Mesendoderm (in vitro differentiated cells): ENCODE results near the gene CCDC150.
"Not testable (repeated sequence)": the region's sequence is repeated elsewhere in the genome, so short reads cannot be mapped to it uniquely, and the experiment has no call there.

Experiments used
- DNase-seq: peaks from one replicate; pipeline ENCODE4 v3.0.0; 2013
- H2AK5ac ChIP-seq: 2 replicates; pipeline ENCODE4 v1.6.1; 2013; ENCODE audit warnings: low read length, inconsistent platforms
- H2BK120ac ChIP-seq: 2 replicates; pipeline ENCODE4 v1.6.1; 2013; ENCODE audit warnings: low read depth, mild to moderate bottlenecking, low read length, moderate library complexity, mixed read lengths
- H2BK15ac ChIP-seq: replicated peaks from 2 replicates; pipeline ENCODE4 v1.6.1; 2013; ENCODE audit warnings: low read depth, mild to moderate bottlenecking, moderate library complexity
- H2BK5ac ChIP-seq: 2 replicates; pipeline ENCODE4 v1.6.1; 2013; ENCODE audit warnings: low read length, inconsistent platforms
- H3K18ac ChIP-seq: 2 replicates; pipeline ENCODE4 v1.6.1; 2013; ENCODE audit warnings: mild to moderate bottlenecking, low read length, mixed read lengths
- H3K23ac ChIP-seq: one replicate; pipeline ENCODE4 v1.6.1; 2013; ENCODE audit warnings: low read length
- H3K27ac ChIP-seq: 2 replicates; pipeline ENCODE4 v1.5.1; 2013; ENCODE audit warnings: low read depth, mild to moderate bottlenecking, inconsistent platforms, low read length, moderate library complexity
- H3K27me3 ChIP-seq: 2 replicates; pipeline ENCODE4 v1.6.1; 2013; ENCODE audit warnings: low read length, control low read depth, mild to moderate bottlenecking, inconsistent platforms; ENCODE audit not compliant: insufficient read depth, poor library complexity
- H3K36me3 ChIP-seq: 2 replicates; pipeline ENCODE4 v1.6.1; 2013; ENCODE audit warnings: low read length, inconsistent platforms; ENCODE audit not compliant: control insufficient read depth, insufficient read depth
- H3K4ac ChIP-seq: one replicate; pipeline ENCODE4 v1.6.1; 2013; ENCODE audit warnings: low read depth, mild to moderate bottlenecking, low read length, moderate library complexity
- H3K4me1 ChIP-seq: 2 replicates; pipeline ENCODE4 v1.6.1; 2013; ENCODE audit warnings: low read depth, low read length, inconsistent platforms; ENCODE audit not compliant: control insufficient read depth
- H3K4me2 ChIP-seq: 2 replicates; pipeline ENCODE4 v1.6.1; 2013; ENCODE audit warnings: low read length
- H3K4me3 ChIP-seq: 2 replicates; pipeline ENCODE4 v1.5.1; 2013; ENCODE audit warnings: mild to moderate bottlenecking, low read length
- H3K56ac ChIP-seq: one replicate; pipeline ENCODE4 v1.6.1; 2013; ENCODE audit warnings: low read length
- H3K79me1 ChIP-seq: 2 replicates; pipeline ENCODE4 v1.6.1; 2013; ENCODE audit warnings: low read length, inconsistent platforms
- H3K79me2 ChIP-seq: 2 replicates; pipeline ENCODE4 v1.6.1; 2013; ENCODE audit warnings: mild to moderate bottlenecking, low read length; ENCODE audit not compliant: control insufficient read depth, insufficient read depth
- H3K9ac ChIP-seq: 2 replicates; pipeline ENCODE4 v1.6.1; 2013; ENCODE audit warnings: low read length, inconsistent platforms
- H4K5ac ChIP-seq: one replicate; pipeline ENCODE4 v1.6.1; 2013; ENCODE audit warnings: low read length
- H4K8ac ChIP-seq: one replicate; pipeline ENCODE4 v1.6.1; 2013; ENCODE audit warnings: low read depth, mild to moderate bottlenecking, control low read depth, low read length, moderate library complexity
- WGBS: extraction: QIAGEN DNeasy Blood & Tissue Kit; methylation state at CpG from one replicate; pipeline ENCODE4 v1.1.7; 2013; ENCODE audit warnings: low lambda C conversion rate, missing lambda C conversion rate; ENCODE audit not compliant: insufficient coverage; ENCODE audit errors: extremely low coverage; 5-methylcytosine and 5-hydroxymethylcytosine counted together

The CCDC150 gene

DNA sequence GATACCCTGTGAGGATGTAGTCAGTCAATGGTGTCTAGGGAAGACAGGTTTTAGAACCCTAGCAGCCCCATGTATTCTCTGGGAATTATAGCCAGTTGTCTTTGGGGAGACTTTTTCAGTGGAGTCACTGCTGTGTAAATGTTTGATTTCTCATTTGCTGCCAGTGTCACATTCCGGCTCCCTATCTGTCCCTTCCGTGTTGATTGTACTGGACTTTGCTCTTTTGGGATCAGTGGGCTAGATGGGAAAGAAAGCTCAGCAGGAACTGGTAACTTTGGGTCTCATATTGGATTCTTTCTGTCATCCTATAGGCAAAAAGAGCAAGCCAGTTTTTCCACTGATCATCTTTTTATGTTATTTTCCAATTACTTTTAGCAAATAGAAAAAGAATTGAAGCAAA lies 89.9 kb downstream of the CCDC150 start:
- no peak overlapping the region for H2AK5ac ChIP-seq
- no peak overlapping the region for H3K18ac ChIP-seq
- no peak overlapping the region for H2BK5ac ChIP-seq
- H3K79me1 ChIP-seq, result no peaks in the 10 kb centered on the region
- H3K27me3 ChIP-seq, result no peaks in the 10 kb centered on the region
- H2BK120ac ChIP-seq, result no peak overlapping the region
- H4K5ac ChIP-seq, result no peak overlapping the region
- H3K56ac ChIP-seq, result no peak overlapping the region
- no peak overlapping the region for H4K8ac ChIP-seq
- no peaks in the 10 kb centered on the region for H3K79me2 ChIP-seq
- no peak overlapping the region for H3K27ac ChIP-seq
- no peak overlapping the region for H2BK15ac ChIP-seq
- no peaks in the 10 kb centered on the region for H3K4me1 ChIP-seq
- no peak for DNase-seq
- no peak overlapping the region for H3K9ac ChIP-seq
- no peak overlapping the region for H3K4me3 ChIP-seq
- no peak overlapping the region for H3K4me2 ChIP-seq
- H3K36me3 ChIP-seq, result peaks cover 1% of the 10 kb centered on the region
- H3K23ac ChIP-seq, result no peak overlapping the region
- no peak overlapping the region for H3K4ac ChIP-seq
- WGBS, result no CpG with 5 or more reads among the region's 2 CpGs

DNA sequence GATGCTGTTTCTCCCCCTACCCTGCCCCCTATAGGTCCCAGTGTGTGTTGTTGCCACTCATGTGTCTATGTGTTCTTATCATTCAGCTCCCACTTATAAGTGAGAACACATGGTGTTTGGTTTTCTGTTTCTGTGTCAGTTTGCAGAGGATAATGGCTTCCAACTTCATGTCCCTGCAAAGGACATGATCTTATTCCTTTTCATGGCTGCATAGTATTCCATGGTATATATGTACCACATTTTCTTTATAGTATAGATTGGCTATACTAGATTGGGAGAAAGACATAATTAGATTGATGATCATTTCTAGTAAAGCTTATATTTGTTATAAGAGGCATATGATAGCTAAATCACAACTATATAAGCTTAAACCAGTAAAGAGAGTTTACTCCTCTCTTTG lies 97.1 kb downstream of the CCDC150 start:
- not testable (repeated sequence) for H3K9ac ChIP-seq, H2BK120ac ChIP-seq, DNase-seq, H3K56ac ChIP-seq, H4K5ac ChIP-seq, H4K8ac ChIP-seq, H3K4ac ChIP-seq, H2BK15ac ChIP-seq, H3K79me1 ChIP-seq, H3K4me3 ChIP-seq, H3K18ac ChIP-seq, H3K23ac ChIP-seq, H2BK5ac ChIP-seq, H3K27me3 ChIP-seq, H2AK5ac ChIP-seq, H3K4me1 ChIP-seq, H3K36me3 ChIP-seq, H3K27ac ChIP-seq, H3K4me2 ChIP-seq, H3K79me2 ChIP-seq

DNA sequence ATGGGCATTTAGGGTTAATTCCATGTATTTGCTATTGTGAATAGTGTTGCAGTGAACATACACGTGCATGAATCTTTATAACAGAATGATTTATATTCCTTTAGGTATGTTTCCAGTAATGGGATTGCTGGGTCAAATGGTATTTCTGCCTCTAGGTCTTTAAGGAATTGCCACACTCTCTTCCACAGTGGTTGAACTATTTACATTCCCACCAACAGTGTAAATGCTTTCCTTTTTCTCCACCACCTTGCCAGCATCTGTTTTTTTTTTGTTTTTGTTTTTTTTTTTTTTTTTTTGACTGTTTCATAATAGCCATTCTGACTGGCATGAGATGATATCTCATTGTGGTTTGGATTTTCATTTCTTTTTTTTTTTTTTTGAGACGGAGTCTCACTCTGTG lies 97.5 kb downstream of the CCDC150 start:
- Histone ChIP-seq H3K56ac (no peak overlapping the region), H3K27me3 (no peaks in the 10 kb centered on the region), H3K9ac (no peak overlapping the region), H3K27ac (no peak overlapping the region), H3K79me1 (no peaks in the 10 kb centered on the region), H4K5ac (no peak overlapping the region), H3K4me1 (no peaks in the 10 kb centered on the region), H3K4me3 (no peak overlapping the region), H2BK15ac (no peak overlapping the region), H3K79me2 (no peaks in the 10 kb centered on the region), H2BK120ac (no peak overlapping the region), H3K4ac (no peak overlapping the region), H2BK5ac (no peak overlapping the region), H2AK5ac (no peak overlapping the region), H4K8ac (no peak overlapping the region), H3K23ac (no peak overlapping the region), H3K18ac (no peak overlapping the region), H3K4me2 (no peak overlapping the region), H3K36me3 (no peaks in the 10 kb centered on the region)
- no peak for DNase-seq
- WGBS, result no CpG with 5 or more reads among the region's 2 CpGs

DNA sequence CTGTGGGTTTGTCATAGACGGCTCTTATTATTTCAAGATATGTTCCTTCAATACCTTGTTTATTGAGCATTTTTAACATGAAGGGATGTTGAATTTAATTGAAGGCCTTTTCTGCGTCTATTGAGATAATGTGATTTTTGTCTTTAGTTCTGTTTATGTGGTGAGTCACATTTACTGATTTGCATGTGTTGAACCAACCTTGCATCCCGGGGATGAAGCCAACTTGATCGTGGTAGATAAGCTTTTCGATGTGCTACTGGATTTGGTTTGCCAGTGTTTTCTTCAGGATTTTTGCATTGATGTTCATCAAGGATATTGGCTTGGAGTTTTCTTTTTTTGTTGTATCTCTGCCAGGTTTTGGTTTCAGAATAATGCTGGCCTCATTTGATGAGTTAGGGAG lies 99.5 kb downstream of the CCDC150 start:
- Histone ChIP-seq H3K18ac (no peak overlapping the region), H3K56ac (no peak overlapping the region), H3K4ac (no peak overlapping the region), H2AK5ac (no peak overlapping the region), H4K5ac (no peak overlapping the region), H3K23ac (no peak overlapping the region), H3K79me2 (no peaks in the 10 kb centered on the region), H2BK5ac (no peak overlapping the region), H3K36me3 (no peaks in the 10 kb centered on the region), H2BK120ac (no peak overlapping the region), H3K79me1 (no peaks in the 10 kb centered on the region), H3K4me2 (no peak overlapping the region), H3K27me3 (no peaks in the 10 kb centered on the region), H2BK15ac (no peak overlapping the region), H3K27ac (no peak overlapping the region), H3K4me3 (no peak overlapping the region), H3K9ac (no peak overlapping the region), H3K4me1 (peaks cover 5% of the 10 kb centered on the region), H4K8ac (no peak overlapping the region)
- WGBS, result no CpG with 5 or more reads among the region's 5 CpGs
- DNase-seq, result no peak

- H3K79me1 ChIP-seq, result no peaks in the 10 kb centered on the region
- WGBS, result no CpG with 5 or more reads among the region's 3 CpGs
- H2BK15ac ChIP-seq, result no peak overlapping the region
- no peaks in the 10 kb centered on the region for H3K27me3 ChIP-seq
- no peak overlapping the region for H4K8ac ChIP-seq
- no peak overlapping the region for H2AK5ac ChIP-seq
- peak overlapping the region; percentile 6 for H3K56ac ChIP-seq
- DNase-seq, result no peak
- no peak overlapping the region for H3K4me2 ChIP-seq
- H3K36me3 ChIP-seq, result no peaks in the 10 kb centered on the region
- no peak overlapping the region for H3K27ac ChIP-seq
- no peak overlapping the region for H4K5ac ChIP-seq
- H2BK5ac ChIP-seq, result no peak overlapping the region
- no peaks in the 10 kb centered on the region for H3K79me2 ChIP-seq
- H3K4ac ChIP-seq, result no peak overlapping the region
- H3K18ac ChIP-seq, result no peak overlapping the region
- H2BK120ac ChIP-seq, result no peak overlapping the region
- no peak overlapping the region for H3K4me3 ChIP-seq
- H3K23ac ChIP-seq, result no peak overlapping the region
- no peak overlapping the region for H3K9ac ChIP-seq
- H3K4me1 ChIP-seq, result peaks cover 5% of the 10 kb centered on the region
Measured at GRCh38 chr2:196742216-196742615, 102.7 kb downstream of the CCDC150 start.

GRCh38 chr2:196742685-196743084 lies 103.2 kb downstream of the CCDC150 start:
- no peak overlapping the region for H3K27ac ChIP-seq
- DNase-seq, result peak; percentile 53
- peaks cover 5% of the 10 kb centered on the region for H3K4me1 ChIP-seq
- H3K79me1 ChIP-seq, result no peaks in the 10 kb centered on the region
- H3K27me3 ChIP-seq, result no peaks in the 10 kb centered on the region
- no peak overlapping the region for H2BK15ac ChIP-seq
- no peak overlapping the region for H3K23ac ChIP-seq
- H2BK120ac ChIP-seq, result no peak overlapping the region
- no peak overlapping the region for H3K18ac ChIP-seq
- no peak overlapping the region for H4K8ac ChIP-seq
- no peak overlapping the region for H3K4me2 ChIP-seq
- no peaks in the 10 kb centered on the region for H3K79me2 ChIP-seq
- WGBS, result no CpG with 5 or more reads among the region's 3 CpGs
- H2AK5ac ChIP-seq, result no peak overlapping the region
- no peaks in the 10 kb centered on the region for H3K36me3 ChIP-seq
- no peak overlapping the region for H3K4ac ChIP-seq
- no peak overlapping the region for H3K4me3 ChIP-seq
- H3K9ac ChIP-seq, result no peak overlapping the region
- H3K56ac ChIP-seq, result peak overlapping the region; percentile 63
- H2BK5ac ChIP-seq, result no peak overlapping the region
- no peak overlapping the region for H4K5ac ChIP-seq
